Fibroblast of skin of right quadriceps (primary cell): ENCODE results near the gene FTSJ1.
"Not testable (repeated sequence)": the region's sequence is repeated elsewhere in the genome, so short reads cannot be mapped to it uniquely, and the experiment has no call there.

Experiments
- DNase-seq: peaks from one replicate; pipeline ENCODE4 v3.0.0-alpha.2; 2013

The FTSJ1 gene

DNA sequence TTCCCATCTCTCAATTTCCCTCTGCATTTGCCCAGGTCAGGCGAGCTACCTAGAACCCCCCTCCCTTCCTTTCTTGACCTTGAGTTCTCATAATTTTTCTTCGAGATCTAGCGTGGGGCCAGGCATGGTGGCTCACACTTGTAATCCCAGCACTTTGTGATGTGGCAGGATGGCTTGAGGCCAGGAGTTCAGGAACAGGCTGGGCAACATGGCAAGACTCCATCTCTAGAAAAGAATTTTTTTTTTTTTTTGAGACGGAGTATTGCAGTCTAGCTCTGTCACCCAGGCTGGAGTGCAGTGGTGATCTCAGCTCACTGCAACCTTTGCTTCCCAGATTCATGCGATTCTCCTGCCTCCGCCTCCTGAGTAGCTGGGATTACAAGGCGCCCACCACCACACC, 28.3 kb downstream of the FTSJ1 start:
- DNase-seq: no peak

DNA sequence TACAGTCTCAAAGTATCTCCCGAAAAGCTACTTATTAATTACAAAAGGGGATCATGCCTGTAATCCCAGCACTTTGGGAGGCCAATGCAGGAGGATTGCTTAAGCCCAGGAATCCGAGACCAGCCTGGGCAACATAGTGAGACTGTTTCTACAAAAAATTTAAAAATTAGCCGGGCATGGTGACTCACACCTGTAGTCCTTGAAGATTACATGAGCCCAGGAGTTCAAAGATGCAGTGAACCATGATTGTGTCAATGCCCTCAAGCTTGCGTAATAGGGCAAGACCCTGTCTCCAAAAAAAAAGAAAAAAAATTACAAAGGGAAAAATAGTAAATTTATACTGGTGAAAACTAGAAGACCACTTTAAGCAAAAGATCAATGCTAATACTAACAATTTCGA, 29.5 kb downstream of the FTSJ1 start:
- no peak for DNase-seq

DNA sequence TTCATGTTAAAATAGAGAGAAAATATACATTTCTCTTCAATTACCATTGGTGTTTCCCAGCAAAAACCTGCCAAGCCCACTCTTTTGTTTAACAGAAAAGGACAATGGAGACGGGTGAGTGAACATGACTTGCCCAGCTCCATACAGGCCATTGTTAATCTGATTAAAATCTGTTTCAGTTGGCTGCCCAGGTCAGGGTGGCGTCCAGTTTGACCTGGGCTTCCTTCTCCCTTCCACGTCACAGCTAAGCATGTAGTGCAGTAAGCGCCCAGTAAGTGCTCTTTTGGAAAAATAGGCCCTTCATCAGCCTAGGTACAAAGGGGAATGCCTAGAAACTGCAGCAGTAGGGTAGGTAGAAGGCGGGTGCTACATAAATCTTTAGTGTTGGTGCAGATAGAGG, 31.2 kb downstream of the FTSJ1 start:
- DNase-seq: no peak

DNA sequence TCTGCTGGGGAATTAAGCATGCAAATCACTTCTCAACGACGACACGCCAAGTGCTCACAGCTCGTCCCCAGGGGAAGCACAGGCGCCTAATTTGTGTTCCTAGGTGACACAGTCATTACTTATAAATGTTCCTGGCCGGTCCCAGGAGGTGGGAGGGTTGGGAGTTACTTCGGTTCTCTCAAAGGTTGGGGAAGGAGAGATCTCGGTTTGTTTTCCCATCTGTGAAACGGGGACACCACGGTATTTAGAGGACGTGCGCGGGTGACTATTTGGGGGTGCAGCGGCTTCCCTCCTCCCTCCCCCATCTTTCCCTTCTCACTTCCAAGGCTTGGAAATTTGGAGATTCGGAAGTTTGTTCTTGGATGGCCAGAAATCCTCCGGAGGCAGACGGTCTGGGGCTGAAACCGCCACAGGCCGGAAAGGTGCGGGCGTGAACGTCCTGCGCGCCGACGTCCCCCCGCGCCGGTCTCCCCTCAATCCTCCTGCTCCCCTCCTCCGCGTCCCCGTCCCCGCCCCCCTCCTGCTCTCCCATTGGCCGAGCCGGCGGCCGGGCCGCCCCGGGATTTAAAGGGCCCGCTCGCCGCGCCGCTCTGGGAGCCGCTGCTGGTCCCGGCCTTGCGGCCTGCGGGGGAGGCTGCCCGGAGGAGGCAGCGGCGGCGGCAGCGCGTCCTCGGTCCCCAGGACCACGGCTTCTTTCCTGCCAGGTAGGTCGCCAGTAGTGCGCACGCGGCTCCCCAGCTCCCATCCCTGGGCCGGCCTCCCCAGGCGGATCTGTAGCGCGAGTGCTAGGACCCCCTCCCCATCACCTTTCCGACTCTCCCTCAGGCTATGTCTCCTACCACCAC, 32.6 kb downstream of the FTSJ1 start, which contains the start of gene PORCN:
Gene PORCN (plus strand): TSS at position 593 of the 845 bp plus-strand sequence. CDS start 829 bp downstream, outside the sequence.
- peak; percentile 64 for DNase-seq

DNA sequence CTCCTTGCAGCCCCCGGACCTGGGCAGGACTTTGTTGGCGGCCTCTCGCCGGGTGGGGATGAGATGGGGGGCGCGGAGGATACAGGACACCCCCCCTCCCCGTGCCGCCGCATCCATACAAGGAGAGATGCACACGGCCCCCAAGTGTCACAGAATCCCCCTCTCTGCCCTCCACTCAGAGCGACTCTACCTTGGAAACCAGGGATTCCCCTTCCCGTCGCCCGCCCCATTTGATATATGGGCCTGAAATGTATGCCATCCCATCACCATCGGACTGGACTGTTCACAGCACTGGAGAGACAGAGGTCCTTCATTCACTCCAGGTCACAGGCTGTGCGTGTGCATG, 33.2 kb downstream of the FTSJ1 start:
- no peak for DNase-seq

DNA sequence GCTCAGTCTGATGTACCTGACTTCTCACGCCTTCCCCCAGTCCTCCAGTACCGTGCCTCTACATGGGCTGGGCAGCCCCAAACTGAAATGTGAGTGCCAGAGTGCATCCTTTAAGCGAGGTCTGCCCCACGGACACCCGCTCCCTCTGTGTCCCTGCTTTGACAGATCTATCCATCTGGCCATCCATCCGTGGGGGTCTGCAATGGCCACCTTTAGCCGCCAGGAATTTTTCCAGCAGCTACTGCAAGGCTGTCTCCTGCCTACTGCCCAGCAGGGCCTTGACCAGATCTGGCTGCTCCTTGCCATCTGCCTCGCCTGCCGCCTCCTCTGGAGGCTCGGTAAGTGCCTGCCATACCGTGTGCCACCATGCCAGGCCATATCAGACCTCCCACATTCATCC, 33.6 kb downstream of the FTSJ1 start:
- DNase-seq: no peak

DNA sequence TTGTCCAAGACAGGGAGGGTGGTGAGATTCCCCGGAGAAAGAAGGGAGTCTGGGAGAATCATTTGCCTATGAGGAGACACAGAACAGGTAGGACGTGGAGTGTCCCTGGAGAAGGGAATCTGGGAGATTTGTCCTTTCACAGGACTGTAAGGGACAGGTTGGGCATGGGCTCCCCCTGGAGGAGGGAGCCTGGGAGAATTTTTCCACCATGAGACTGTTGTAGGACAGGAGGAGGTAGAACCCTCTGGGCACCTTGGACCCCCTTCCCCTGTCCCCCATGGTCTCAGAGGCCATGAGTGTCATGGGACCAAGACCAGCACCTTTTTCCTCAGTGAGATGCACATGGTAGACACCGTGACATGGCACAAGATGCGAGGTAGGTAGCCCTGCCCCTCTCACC, 35.6 kb downstream of the FTSJ1 start:
- DNase-seq: no peak

DNA sequence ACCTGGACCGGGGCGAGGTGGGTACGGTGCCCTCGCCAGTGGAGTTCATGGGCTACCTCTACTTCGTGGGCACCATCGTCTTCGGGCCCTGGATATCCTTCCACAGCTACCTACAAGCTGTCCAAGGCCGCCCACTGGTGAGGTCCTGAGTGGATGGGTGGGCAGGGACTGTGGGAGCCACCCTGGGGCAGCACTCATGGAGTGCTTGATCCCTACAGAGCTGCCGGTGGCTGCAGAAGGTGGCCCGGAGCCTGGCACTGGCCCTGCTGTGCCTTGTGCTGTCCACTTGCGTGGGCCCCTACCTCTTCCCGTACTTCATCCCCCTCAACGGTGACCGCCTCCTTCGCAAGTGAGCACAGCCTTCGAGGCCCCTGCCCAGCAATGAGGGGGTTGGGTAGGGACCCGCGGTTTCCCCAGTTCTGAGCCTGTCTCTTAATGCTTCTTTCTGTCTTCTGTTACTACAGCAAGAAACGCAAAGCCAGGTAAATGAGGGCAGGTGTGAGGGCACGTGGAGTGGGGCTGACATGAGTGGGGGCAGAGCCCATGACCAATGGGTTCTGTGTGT, 36.5 kb downstream of the FTSJ1 start:
- no peak for DNase-seq

DNA sequence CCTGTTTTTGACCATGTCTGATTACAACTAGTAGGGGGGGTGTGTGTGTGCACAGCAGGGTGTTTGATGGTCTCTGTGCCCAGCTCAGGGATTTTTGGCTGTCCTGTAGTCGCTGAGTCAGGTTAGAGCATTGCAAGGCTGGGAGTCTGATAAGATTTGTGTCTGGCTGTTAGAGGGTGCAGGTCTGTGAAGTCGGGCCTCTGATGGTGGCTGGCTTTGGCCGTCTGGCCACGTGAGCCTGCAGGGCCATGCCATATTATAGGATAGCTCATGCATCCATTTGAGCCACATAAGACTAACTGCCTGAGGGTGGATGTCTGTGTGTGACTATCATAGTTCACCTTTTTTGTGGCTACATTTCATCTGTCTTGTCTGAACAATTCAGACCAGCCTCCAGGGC, 37.7 kb downstream of the FTSJ1 start:
- no peak for DNase-seq

DNA sequence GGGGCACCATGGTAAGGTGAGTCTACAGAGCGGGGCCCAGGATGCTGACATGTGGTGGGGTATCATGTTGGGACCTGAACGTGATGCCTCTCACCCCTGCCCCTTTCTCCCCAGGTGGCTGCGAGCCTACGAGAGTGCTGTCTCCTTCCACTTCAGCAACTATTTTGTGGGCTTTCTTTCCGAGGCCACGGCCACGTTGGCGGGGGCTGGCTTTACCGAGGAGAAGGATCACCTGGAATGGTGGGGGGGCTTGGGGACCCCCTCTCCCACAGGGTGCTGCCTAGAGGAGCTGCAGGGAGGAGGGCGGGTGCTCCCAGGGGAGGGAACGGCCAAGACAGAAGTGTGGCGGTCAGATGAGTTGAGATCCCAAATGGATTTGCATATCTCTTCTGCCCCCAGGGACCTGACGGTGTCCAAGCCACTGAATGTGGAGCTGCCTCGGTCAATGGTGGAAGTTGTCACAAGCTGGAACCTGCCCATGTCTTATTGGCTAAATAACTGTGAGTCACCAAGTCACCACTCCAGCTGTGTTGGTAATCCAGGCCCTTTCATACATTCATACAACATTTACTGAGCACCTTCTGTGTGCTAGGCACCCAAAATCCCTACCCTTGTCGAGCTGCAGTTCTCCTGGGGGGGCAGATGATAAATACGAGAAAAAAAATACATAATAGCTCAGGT, 38.3 kb downstream of the FTSJ1 start:
- DNase-seq: no peak

DNA sequence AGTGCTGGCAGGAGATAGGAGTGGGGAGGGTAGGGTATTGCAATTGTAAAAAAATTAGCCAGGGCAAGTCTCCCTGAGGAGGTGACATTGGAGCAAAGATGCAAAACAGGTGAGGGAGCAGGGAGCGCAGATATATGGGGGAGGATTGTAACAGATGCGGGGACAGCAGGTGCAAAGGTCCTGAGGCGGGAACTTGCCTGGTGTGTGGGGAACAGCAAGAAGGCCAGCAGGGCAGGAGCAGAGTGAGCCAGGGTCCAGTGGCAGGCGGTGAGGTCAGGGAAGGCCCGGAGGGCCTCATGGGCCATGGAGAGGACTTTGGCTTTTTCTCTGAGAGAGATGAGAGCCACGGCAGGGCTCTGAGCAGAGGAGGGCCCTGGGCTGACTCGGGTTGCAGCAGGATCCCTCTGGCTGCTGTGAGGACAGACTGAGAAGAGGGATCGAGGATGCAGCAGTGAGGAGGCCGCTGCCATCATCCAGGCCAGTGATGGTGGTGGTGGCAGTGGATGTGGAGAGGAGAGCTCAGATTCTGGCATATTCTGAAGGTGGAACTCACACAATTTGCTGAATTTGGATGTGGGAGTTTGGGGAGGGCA, 39.0 kb downstream of the FTSJ1 start:
- DNase-seq: no peak

DNA sequence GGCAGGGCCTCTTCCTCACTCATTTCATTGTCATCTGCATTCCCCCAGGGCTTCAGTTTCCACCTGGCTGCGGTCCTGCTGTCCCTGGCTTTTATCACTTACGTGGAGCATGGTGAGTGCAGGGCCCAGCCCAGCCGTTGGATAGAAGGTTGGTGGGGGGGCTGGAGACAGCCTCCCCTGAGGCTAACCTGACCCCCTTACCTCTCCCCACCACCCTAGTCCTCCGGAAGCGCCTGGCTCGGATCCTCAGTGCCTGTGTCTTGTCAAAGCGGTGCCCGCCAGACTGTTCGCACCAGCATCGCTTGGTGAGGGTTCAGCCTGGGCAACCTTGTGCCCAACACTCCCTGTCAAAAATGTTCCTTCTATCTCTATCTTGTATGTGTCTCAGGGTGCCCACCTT, 39.8 kb downstream of the FTSJ1 start:
- no peak for DNase-seq

DNA sequence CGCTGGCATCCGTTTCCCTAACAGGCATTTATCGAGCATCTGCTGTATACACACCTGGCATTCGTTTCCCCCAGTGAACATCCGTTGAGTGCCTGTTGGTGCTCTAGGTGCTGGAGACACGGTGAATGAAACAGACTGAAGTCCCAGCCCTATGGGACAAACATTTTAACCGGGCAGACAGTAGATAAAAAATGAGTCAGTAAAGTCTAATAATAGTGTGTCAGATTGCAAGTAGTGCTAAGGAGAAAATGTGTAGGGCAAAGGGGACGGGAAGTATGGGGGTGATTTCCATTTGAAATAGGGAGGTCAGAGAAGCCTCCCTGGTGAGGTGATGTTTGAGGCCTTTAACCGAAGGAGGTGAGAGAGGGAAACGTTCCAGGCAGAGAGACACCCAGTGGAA, 40.3 kb downstream of the FTSJ1 start:
- DNase-seq: no peak

DNA sequence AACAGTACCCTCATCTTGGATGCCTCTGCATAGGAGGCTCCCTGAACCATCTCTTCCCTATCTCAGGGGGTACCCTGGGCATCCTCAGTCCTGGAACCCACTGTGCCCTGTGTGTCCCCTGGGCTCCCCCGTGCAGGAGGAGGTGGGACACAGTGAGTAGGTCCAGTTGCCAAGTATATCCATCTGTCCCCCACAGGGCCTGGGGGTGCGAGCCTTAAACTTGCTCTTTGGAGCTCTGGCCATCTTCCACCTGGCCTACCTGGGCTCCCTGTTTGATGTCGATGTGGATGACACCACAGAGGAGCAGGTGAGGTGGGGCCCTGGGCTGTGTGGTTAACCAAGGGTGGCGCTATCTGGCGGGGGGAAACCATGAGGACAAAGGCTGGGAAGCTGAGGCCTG, 41.0 kb downstream of the FTSJ1 start:
- no peak for DNase-seq

DNA sequence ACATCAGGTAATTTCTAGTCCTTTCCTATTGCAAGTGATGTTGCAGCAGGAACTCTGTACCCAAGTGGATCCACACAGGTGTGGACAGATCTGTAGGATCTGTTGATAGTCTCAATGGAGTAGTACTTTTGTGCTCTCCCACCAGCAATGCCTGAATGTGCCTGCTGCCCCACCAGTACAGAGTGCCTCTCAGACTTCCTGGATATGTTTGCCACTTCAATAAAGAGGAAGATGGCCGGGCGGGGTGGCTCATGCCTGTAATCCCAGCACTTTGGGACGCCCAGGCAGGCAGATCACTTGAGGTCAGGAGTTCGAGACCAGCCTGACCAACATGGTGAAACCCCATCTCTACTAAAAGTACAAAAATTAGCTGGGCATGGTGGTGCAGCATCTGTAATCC, 43.5 kb downstream of the FTSJ1 start:
- not testable (repeated sequence) for DNase-seq

DNA sequence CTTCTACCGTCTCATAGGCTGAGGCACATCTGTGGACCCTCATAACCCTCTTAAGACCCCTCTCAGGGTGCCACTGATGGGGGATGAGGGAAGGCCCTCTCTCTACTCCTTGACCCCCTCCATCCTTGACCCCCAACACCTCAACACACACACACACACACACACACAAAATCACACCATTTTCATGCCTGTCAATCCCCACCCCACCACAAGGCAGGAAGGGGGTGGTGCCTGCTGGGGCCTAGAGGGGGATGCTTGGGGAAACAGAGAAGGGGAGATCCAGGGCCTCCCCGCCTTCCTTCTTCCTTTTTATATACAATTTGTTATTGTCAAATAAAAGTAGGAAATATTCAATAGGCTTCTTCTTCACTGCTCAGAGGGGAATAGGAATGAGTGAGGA, 44.5 kb downstream of the FTSJ1 start:
- DNase-seq: no peak

DNA sequence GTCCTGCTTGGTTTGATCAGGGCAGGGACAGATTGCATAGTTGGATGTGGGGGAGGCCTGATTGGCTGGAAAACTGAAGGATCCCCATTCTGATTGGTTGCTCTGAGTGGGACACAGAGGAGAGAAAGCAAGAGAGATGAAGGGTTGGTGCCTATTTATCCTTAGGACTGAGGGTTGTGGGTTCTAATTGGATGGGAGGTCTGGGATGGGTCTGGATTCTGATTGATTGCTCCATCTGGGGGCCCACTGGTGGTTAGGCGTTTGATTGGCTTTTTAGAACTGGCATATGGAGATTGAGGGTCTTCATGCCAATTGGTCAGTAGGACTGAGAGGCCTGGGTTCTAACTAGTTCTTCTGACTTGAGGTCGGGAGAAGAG, 45.0 kb downstream of the FTSJ1 start:
- no peak for DNase-seq

DNA sequence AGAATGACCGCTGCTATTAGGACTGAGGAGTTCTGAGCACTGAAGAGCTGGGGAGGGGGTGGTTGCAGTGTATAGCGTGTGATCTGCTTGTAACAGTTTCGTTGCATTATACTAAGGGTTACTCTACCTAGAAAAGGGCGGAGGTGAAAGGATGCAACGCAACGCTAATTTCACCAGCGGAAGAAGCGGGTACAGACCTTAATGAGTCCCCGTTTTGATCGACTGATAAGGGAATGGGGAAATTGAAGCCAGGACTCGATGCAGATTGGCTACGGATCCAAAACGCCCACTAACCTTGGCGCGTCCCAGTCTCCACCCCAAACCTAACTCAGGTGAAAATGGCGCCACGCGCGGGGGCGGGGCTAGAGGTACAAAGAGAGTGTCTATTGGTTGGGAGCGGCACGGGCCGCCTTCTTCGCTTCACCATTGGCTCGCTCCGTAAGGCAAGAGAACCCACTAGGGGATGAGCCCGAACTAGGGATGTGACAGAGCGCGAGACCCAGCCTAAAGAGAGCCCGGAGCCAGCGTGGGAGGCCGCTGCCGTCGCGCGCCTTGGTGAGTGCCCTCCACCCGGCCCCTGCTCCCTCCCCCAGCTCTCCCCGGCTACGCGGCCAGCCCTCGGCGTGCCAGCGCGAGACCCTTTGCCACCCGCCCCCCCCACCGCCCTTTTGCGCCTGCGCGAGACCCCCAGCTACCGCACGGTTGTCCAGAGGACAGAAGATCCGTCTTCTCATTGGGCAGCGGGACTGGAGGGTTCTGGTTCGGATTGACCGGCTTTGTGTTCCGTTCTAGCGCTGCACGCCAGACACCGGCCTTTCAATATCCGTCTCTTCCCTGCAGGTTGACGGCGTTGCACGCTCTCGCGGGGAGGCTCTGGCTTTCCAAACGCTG, 45.6 kb downstream of the FTSJ1 start, which contains the start of gene EBP:
Gene EBP (plus strand): TSS at position 456 of the 891 bp plus-strand sequence. CDS start 1,964 bp downstream, outside the sequence.
- DNase-seq: peak; percentile 84

DNA sequence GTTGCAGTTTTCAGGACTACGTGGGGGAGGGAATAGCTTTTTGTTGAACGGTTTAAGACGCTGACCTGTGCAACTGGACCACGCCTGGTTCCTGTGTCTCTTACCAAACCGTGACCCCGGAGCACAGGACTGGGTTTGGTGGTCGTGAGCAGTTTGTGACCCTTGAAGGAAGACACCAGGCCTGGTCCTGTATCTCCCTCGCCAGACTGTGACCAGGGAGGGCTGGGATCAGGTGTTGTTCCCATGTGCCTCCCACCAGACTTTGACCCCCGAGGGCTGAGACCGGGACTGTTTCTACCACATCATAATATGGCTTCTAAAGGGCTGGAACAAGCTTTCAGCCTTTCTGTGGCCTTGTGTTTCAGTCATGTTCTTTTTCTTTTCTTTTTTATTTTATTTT, 46.3 kb downstream of the FTSJ1 start:
- DNase-seq: no peak

DNA sequence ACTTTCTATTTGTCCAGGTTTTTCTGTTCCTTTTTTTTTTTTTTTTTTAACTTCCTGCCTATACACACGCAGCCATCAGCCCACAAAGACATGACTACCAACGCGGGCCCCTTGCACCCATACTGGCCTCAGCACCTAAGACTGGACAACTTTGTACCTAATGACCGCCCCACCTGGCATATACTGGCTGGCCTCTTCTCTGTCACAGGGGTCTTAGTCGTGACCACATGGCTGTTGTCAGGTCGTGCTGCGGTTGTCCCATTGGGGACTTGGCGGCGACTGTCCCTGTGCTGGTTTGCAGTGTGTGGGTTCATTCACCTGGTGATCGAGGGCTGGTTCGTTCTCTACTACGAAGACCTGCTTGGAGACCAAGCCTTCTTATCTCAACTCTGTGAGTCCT, 47.7 kb downstream of the FTSJ1 start:
- DNase-seq: no peak

DNA sequence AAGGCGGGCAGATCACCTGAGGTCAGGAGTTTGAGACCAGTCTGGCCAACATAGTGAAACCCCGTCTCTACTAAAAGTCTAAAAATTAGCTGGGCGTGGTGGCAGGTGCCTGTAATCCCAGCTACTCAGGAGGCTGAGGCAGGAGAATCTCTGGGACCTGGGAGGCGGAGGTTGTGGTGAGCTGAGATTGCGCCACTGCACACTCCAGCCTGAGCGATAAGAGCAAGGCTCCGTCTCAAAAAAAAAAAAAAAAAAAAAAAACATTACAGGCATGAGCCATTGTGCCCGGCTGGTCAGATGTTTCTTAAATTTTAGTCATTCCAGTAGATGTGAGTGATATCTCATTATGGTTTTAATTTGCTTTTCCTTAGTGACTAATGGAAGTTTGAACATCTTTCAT, 49.9 kb downstream of the FTSJ1 start:
- DNase-seq: not testable (repeated sequence)

DNA sequence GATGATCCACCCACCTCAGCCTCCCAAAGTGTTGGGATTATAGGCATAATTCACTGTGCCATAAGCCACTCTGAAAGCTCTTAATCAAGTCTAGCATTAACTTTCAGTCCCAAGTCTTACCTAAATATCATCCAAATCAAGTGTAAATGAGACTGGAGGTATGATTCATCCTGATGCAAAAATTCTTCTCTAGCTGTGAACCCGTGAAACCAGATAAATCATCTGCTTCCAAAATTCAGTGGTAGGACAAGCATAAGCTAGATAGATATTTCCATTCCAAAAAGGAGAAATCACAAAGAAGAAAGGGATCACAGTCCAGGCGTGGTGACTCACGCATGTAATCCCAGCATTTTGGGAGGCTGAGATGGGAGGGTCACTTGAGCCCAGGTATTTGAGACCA, 54.7 kb downstream of the FTSJ1 start:
- DNase-seq: peak; percentile 25
